DLD1 (cell line): ENCODE measurements around the gene HHIP.

Experiments used
- in situ Hi-C: cut with HindIII; loops from 2 replicates; pipeline ENCODE4 v1.10.0; 2017; ENCODE audit warnings: low sequenced_read_pairs

HHIP gene

GRCh38 chr4:144645631-144646522 lies at the start of gene HHIP:
Gene HHIP, plus strand, starts transcription at chr4:144646156. Its CDS starts 520 bp downstream, at chr4:144646676.
- in situ Hi-C loops: no loop called here

GRCh38 chr4:144597171-144597570 lies 48.8 kb upstream of the HHIP start:
- in situ Hi-C loops: no loop called here

GRCh38 chr4:144599621-144600020 lies 46.3 kb upstream of the HHIP start:
- in situ Hi-C loops: no loop called here

GRCh38 chr4:144611850-144612249 lies 34.1 kb upstream of the HHIP start:
- in situ Hi-C loops: no loop called here

- in situ Hi-C loops: no loop called here
These were observed 30.9 kb upstream of the HHIP start for GRCh38 chr4:144614850-144615585.

- in situ Hi-C loops: no loop called here
These were observed 24.3 kb upstream of the HHIP start for GRCh38 chr4:144621681-144622080.

GRCh38 chr4:144627663-144628076 lies 18.3 kb upstream of the HHIP start:
- in situ Hi-C loops: no loop called here

- in situ Hi-C loops: no loop called here
These were observed 12.7 kb upstream of the HHIP start for GRCh38 chr4:144633215-144633614.

GRCh38 chr4:144634978-144635747 lies 10.8 kb upstream of the HHIP start:
- in situ Hi-C loops: no loop called here

GRCh38 chr4:144644368-144645101 lies 1.4 kb upstream of the HHIP start:
- in situ Hi-C loops: no loop called here

GRCh38 chr4:144645102-144645630 lies 790 bp upstream of the HHIP start:
- in situ Hi-C loops: no loop called here

- in situ Hi-C loops: no loop called here
These were observed 653 bp downstream of the HHIP start for GRCh38 chr4:144646523-144647094.

GRCh38 chr4:144647095-144647561 lies 1.2 kb downstream of the HHIP start:
- in situ Hi-C loops: no loop called here

- in situ Hi-C loops: no loop called here
These were observed 1.6 kb downstream of the HHIP start for GRCh38 chr4:144647590-144647989.

- in situ Hi-C loops: no loop called here
These were observed 2.1 kb downstream of the HHIP start for GRCh38 chr4:144648042-144648441.

GRCh38 chr4:144649646-144650045 lies 3.7 kb downstream of the HHIP start:
- in situ Hi-C loops: no loop called here

GRCh38 chr4:144650311-144651005 lies 4.5 kb downstream of the HHIP start:
- in situ Hi-C loops: no loop called here

GRCh38 chr4:144653781-144654545 lies 8.0 kb downstream of the HHIP start:
- in situ Hi-C loops: no loop called here
